ENCODE data around the gene HADHA.

Gene HADHA

GRCh38 chr2:26202981-26203490, 41.4 kb downstream of the HADHA start:
- DNase-seq (ENCODE audit: insufficient read length, low spot score): no peak
- TF ChIP-seq TAF1 (IDR thresholded peaks at IDR 0.05; ENCODE audit: low read depth, low read length): no peak
- TF ChIP-seq POU2F2 (IDR thresholded peaks at IDR 0.05; ENCODE audit: low read depth, low read length): no peak
- no peak for TF ChIP-seq SPI1 (IDR thresholded peaks at IDR 0.05; ENCODE audit: low read depth, low read length)
- no peak for TF ChIP-seq PAX5 (IDR thresholded peaks at IDR 0.05; ENCODE audit: insufficient read depth, low read length, severe bottlenecking)
- TF ChIP-seq POLR2AphosphoS5 (IDR thresholded peaks at IDR 0.05; ENCODE audit: low read depth, low read length): no peak
- TF ChIP-seq POLR2A (IDR thresholded peaks at IDR 0.05; ENCODE audit: low read depth, low read length): no peak
- FAIRE-seq: no peak

GRCh38 chr2:26197516-26197915, 46.9 kb downstream of the HADHA start:
- DNase-seq (ENCODE audit: insufficient read length, low spot score) (no peak), FAIRE-seq (no peak)
- no peak for TF ChIP-seq SPI1 (IDR thresholded peaks at IDR 0.05; ENCODE audit: low read depth, low read length)
- TF ChIP-seq POU2F2 (IDR thresholded peaks at IDR 0.05; ENCODE audit: low read depth, low read length): no peak
- TF ChIP-seq POLR2A (IDR thresholded peaks at IDR 0.05; ENCODE audit: low read depth, low read length): no peak
- no peak for TF ChIP-seq TAF1 (IDR thresholded peaks at IDR 0.05; ENCODE audit: low read depth, low read length)
- TF ChIP-seq PAX5 (IDR thresholded peaks at IDR 0.05; ENCODE audit: insufficient read depth, low read length, severe bottlenecking): no peak
- no peak for TF ChIP-seq POLR2AphosphoS5 (IDR thresholded peaks at IDR 0.05; ENCODE audit: low read depth, low read length)

GRCh38 chr2:26196683-26197418, 47.6 kb downstream of the HADHA start:
- no peak for TF ChIP-seq PAX5 (IDR thresholded peaks at IDR 0.05; ENCODE audit: insufficient read depth, low read length, severe bottlenecking)
- peak; percentile 94 for TF ChIP-seq SPI1 (IDR thresholded peaks at IDR 0.05; ENCODE audit: low read depth, low read length)
- no peak for DNase-seq (ENCODE audit: insufficient read length, low spot score)
- FAIRE-seq: peak; percentile 71

- no peak for FAIRE-seq
Observed at GRCh38 chr2:26195040-26195984, 49.1 kb downstream of the HADHA start.

GRCh38 chr2:26193578-26194231, 50.7 kb downstream of the HADHA start:
- no peak for TF ChIP-seq SPI1 (IDR thresholded peaks at IDR 0.05; ENCODE audit: low read depth, low read length)
- no peak for TF ChIP-seq POU2F2 (IDR thresholded peaks at IDR 0.05; ENCODE audit: low read depth, low read length)
- no peak for TF ChIP-seq POLR2A (IDR thresholded peaks at IDR 0.05; ENCODE audit: low read depth, low read length)
- no peak for TF ChIP-seq TAF1 (IDR thresholded peaks at IDR 0.05; ENCODE audit: low read depth, low read length)
- TF ChIP-seq POLR2AphosphoS5 (IDR thresholded peaks at IDR 0.05; ENCODE audit: low read depth, low read length): no peak
- no peak for TF ChIP-seq PAX5 (IDR thresholded peaks at IDR 0.05; ENCODE audit: insufficient read depth, low read length, severe bottlenecking)
- FAIRE-seq (no peak), DNase-seq (ENCODE audit: insufficient read length, low spot score) (no peak)

More at GRCh38 chr2:26195040-26195984, 49.1 kb downstream of the HADHA start:
- no peak for TF ChIP-seq TAF1 (IDR thresholded peaks at IDR 0.05; ENCODE audit: low read depth, low read length)
- TF ChIP-seq POLR2A (IDR thresholded peaks at IDR 0.05; ENCODE audit: low read depth, low read length): no peak
- no peak for TF ChIP-seq SPI1 (IDR thresholded peaks at IDR 0.05; ENCODE audit: low read depth, low read length)
- no peak for TF ChIP-seq POU2F2 (IDR thresholded peaks at IDR 0.05; ENCODE audit: low read depth, low read length)
- TF ChIP-seq PAX5 (IDR thresholded peaks at IDR 0.05; ENCODE audit: insufficient read depth, low read length, severe bottlenecking): no peak
- TF ChIP-seq POLR2AphosphoS5 (IDR thresholded peaks at IDR 0.05; ENCODE audit: low read depth, low read length): no peak
- DNase-seq (ENCODE audit: insufficient read length, low spot score): no peak

- TF ChIP-seq POU2F2 (IDR thresholded peaks at IDR 0.05; ENCODE audit: low read depth, low read length) (no peak), POLR2AphosphoS5 (IDR thresholded peaks at IDR 0.05; ENCODE audit: low read depth, low read length) (no peak), PAX5 (IDR thresholded peaks at IDR 0.05; ENCODE audit: insufficient read depth, low read length, severe bottlenecking) (no peak), SPI1 (IDR thresholded peaks at IDR 0.05; ENCODE audit: low read depth, low read length) (no peak), POLR2A (IDR thresholded peaks at IDR 0.05; ENCODE audit: low read depth, low read length) (no peak), TAF1 (IDR thresholded peaks at IDR 0.05; ENCODE audit: low read depth, low read length) (no peak)
- no peak for FAIRE-seq
- no peak for DNase-seq (ENCODE audit: insufficient read length, low spot score)
Observed at GRCh38 chr2:26191316-26192159, 52.9 kb downstream of the HADHA start.

GRCh38 chr2:26190369-26190768, 54.1 kb downstream of the HADHA start:
- FAIRE-seq (no peak), DNase-seq (ENCODE audit: insufficient read length, low spot score) (no peak)
- no peak for TF ChIP-seq SPI1 (IDR thresholded peaks at IDR 0.05; ENCODE audit: low read depth, low read length)
- TF ChIP-seq TAF1 (IDR thresholded peaks at IDR 0.05; ENCODE audit: low read depth, low read length): no peak
- no peak for TF ChIP-seq POLR2AphosphoS5 (IDR thresholded peaks at IDR 0.05; ENCODE audit: low read depth, low read length)
- no peak for TF ChIP-seq POU2F2 (IDR thresholded peaks at IDR 0.05; ENCODE audit: low read depth, low read length)
- no peak for TF ChIP-seq POLR2A (IDR thresholded peaks at IDR 0.05; ENCODE audit: low read depth, low read length)
- TF ChIP-seq PAX5 (IDR thresholded peaks at IDR 0.05; ENCODE audit: insufficient read depth, low read length, severe bottlenecking): no peak

GRCh38 chr2:26189751-26190150, 54.7 kb downstream of the HADHA start:
- TF ChIP-seq POLR2A (IDR thresholded peaks at IDR 0.05; ENCODE audit: low read depth, low read length): no peak
- no peak for TF ChIP-seq POLR2AphosphoS5 (IDR thresholded peaks at IDR 0.05; ENCODE audit: low read depth, low read length)
- TF ChIP-seq PAX5 (IDR thresholded peaks at IDR 0.05; ENCODE audit: insufficient read depth, low read length, severe bottlenecking): no peak
- no peak for TF ChIP-seq SPI1 (IDR thresholded peaks at IDR 0.05; ENCODE audit: low read depth, low read length)
- TF ChIP-seq POU2F2 (IDR thresholded peaks at IDR 0.05; ENCODE audit: low read depth, low read length): no peak
- no peak for TF ChIP-seq TAF1 (IDR thresholded peaks at IDR 0.05; ENCODE audit: low read depth, low read length)
- FAIRE-seq (no peak), DNase-seq (ENCODE audit: insufficient read length, low spot score) (no peak)

Measured in GM12891 (cell line).